DMS53 treated with DMSO at 0.1 percent for 48 hours (cell line): ENCODE data around the gene CHI3L2.

Experiments used
- DNase-seq: peaks from one replicate; lab custom pipeline; 2025; ENCODE audit not compliant: unreplicated experiment; lab: John Stamatoyannopoulos, UW

CHI3L2 gene

GRCh38 chr1:111227434-111227833, at the start of gene CHI3L2:
Gene CHI3L2 (plus strand): TSS chr1:111227713. CDS start chr1:111227730, 17 bp downstream.
- DNase-seq: no peak

DNA sequence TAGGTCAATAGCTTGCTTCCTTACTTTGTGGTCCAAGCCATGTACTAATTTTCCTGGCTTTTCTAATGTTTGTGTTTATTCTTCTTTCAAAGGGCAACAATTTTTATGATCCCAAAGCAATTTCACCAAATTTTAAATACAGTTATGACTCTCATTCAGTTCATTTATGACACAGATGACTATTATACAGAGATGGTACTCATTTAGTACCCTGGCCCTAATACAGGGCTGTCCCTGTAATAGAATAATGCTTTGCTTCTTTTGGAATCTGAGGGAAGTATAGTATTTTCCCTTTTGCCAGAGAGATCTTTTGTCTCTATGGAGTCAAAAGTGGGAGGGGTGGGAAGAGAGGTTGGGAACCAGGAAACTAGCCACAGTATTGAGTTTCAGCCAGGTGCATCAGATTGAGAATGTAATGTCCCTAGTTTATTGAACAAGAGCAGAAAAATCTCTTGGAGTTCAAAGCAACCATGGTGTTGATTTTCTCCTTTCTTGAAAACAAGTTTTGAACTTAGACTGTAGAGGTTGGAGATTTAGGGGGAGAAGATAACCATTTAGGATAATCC, 47.5 kb upstream of the CHI3L2 start:
- peak; percentile 77 for DNase-seq

DNA sequence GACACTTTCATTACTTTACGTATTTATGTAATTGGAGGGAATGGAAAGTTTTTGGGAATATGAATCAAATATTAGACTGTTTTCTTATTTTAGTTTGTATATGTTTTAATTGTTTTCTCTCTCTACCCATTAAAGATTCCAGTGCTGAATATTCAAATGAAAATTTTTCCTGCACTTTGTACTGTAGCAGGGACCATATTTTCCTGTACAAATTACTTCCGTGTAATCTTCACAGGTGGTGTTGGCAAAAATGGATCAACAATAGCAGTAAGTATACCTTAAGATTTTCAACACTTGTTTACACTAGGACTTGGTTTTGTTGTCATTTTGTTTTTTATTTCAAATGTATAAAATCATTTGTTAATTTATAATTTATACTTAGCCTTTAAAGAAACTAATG, 45.5 kb upstream of the CHI3L2 start:
- DNase-seq: no peak

- no peak for DNase-seq
These were observed 44.0 kb upstream of the CHI3L2 start for GRCh38 chr1:111183308-111184069.

DNA sequence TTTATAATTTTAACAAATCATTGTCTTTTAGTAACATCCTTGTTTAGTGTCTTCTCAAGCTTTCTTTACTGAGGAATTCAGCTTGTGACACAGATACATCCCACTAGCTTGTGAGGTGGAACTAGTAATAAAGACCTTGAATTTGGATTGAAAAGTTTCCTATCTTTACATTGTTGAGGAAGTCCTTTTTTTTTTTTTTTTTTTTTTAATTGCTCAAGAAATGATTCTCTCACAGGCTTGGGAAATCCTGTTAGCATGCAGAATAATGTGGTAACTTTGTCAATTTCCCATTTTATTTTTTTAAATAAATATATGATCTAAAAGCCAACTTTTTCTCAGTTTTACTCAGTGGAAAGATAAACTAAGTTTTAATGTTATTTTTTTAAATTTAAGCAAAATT, 42.9 kb upstream of the CHI3L2 start:
- no peak for DNase-seq

GRCh38 chr1:111190931-111191451, 36.5 kb upstream of the CHI3L2 start:
- DNase-seq: no peak

DNA sequence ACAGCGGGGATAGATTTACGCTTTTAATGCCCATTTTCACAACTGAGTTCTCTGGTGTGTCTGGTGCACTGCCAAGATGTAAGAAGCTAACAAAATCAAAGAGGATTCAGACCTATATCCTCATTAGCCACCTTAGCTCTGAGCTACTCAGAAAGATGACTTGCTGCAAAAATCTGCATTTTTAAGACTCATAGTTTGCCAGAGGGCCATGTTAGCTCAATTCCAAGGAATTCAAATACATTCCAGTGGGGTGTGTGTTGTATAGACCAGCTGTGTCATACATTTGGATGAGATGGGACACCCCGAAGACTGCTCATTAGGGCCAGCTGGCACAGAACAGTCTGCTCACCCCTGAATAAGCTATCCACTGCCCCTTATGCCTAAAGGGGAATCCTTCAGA, 36.0 kb upstream of the CHI3L2 start:
- no peak for DNase-seq

GRCh38 chr1:111192074-111192473, 35.4 kb upstream of the CHI3L2 start:
- DNase-seq: no peak

DNA sequence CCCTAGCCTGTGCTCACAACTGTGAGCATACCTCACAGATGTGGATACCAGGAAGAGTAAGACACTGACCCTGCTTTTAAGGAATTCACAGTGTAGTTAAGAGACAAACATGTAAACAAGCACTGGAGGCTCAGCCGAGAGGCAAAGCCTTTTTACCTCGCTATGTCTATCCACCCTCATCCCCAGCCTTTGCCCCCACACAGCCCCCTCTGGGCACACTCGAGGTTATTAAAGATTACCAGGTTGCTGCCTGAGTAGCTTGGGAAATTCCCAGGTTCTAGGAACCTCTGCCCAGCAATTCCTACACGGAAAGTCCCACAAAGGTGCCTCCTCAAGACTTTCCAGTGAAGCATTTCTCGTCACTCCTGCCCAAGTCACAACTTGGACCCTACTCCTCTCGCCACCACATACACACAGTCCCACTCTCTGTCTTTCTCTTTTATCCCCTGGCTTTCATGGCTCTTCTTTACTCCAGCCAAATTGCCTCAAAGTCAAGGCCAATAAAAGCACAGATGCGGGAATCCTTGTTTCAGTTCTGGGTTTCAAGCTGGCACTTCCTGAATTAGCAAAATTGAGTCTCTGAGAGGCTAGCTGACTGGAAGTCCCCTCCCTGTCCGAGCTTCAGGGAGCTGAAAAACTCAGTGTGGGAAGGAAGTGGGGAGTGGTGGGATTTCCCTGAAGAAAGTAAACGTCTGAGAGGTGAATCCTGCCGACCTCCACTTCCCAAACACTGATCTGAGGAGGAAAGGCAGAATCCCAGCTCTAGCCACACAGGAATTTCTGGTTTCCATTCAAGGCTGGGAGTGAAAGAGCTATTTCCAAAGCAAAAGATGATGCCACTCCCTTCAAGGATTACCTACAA, 34.6 kb upstream of the CHI3L2 start:
- DNase-seq: no peak

GRCh38 chr1:111193712-111194480, 33.6 kb upstream of the CHI3L2 start:
- DNase-seq: no peak

DNA sequence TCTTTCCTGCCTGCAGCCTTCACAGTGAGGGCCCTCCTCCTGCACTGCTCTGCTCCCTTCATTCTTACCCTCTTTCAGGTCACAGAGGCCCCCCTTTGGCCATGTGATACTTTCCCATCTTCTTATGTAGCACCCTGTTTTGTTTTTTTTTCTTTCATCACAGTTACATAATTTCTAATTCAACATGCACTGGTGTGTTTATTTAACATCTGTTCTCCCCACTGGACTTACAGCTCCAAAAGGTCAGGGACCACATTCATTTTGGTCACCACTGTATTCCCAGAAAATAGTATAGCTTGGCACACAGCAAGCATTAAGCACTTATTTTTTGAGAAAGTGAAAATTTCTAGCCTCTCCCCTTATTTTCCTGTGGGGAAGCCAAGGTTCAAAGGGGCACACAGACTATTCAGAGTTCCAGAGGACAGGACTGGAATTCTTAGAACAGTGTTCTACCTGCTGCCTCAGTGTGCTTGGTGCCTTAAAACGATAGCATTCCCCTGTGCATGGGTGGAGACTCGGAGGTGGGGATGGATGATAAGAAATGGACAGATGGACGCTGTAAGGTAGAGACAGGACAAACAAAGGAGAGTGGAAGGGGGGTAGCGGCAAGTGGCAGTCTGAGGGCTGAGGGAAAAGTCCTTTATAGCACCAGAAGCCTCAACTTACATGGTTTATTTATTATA, 32.4 kb upstream of the CHI3L2 start:
- DNase-seq: no peak

GRCh38 chr1:111196213-111196612, 31.3 kb upstream of the CHI3L2 start:
- DNase-seq: no peak

GRCh38 chr1:111197598-111198284, 29.8 kb upstream of the CHI3L2 start:
- DNase-seq: no peak

- DNase-seq: no peak
These were observed 28.7 kb upstream of the CHI3L2 start for GRCh38 chr1:111198836-111199235.

DNA sequence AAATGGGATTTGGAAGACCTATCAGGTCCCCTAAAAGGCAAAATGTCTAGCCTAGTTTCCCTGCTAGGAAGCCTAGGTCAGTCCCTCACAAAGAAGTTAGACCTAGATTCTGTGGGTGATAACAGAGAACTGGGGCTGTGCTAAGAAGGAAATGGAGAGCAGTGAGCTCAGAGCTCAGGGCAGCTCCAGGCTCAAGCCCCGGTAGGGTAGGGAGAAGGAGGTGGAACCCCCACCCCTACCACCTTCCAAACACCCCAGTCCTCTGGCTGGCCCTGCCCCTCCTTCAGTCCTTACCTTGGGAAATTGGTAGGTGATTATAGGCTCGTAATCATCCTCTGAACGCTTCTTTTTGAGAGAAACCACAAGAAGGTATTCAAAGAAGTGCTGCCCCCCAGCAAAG, 28.2 kb upstream of the CHI3L2 start:
- DNase-seq: no peak

DNA sequence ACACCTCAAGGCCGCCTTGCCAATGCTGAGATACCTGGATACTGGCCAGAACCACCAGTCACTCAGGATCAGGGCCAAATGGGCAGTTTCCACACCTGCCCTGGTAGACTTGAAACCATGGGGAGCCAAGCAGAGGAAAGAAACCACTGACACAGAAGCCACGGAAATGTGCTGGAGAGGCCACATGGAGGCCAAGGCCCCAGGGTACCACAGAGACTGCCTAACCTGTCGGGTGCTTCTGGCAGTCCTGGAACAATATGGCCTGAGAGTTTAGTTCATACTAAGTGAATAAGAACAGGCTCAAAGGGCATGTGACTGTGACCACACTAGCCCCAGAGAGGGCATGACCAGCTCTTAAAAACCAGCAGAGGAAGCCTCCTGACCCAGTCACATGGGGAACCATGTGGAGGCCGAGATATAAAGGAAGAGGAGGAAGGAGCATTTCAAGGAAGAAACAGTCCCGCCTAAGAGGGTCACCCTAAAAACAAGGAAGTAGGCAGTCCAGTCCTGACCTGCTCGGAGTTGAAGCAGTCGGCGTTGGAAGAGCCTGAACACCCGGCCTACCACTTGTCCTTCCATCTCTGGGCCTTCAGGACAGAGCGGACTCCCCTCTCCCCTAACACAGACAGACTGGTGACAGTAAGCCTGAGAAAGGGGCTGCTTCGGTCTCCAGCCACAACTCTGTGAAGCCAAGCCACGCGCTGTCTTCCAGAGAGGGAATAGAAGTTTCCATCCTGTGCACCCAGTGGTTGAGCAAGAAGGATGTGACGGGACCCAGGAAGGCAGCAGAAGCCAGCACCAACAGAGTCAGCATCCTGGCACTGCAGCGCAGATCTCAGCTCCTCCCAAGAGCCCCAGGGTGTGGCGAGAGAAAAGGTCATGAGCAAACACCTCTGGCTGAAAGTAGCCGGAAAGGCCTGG, 27.4 kb upstream of the CHI3L2 start, which contains the start of gene DENND2D:
Gene DENND2D, minus strand, starts transcription at position 766 of the 921 bp plus-strand sequence. Its CDS starts 187 bp downstream, at position 579.
- no peak for DNase-seq

DNA sequence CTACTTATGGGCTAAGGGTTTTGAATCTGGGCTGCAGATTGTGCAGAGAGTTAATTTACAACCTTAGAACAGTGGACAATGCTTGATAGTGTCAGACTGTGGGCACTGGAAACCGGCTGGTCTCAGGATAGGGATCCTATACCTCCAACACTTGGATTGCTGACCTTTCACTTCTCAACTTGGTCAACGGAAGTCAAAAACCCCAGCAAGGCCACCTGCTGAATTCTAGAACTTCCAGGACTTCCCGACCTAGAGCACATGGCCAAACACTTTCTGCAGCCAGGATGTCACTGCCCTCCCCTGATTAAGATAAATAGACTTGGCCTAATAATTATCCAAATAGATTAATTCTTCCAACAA, 26.7 kb upstream of the CHI3L2 start:
- no peak for DNase-seq

DNA sequence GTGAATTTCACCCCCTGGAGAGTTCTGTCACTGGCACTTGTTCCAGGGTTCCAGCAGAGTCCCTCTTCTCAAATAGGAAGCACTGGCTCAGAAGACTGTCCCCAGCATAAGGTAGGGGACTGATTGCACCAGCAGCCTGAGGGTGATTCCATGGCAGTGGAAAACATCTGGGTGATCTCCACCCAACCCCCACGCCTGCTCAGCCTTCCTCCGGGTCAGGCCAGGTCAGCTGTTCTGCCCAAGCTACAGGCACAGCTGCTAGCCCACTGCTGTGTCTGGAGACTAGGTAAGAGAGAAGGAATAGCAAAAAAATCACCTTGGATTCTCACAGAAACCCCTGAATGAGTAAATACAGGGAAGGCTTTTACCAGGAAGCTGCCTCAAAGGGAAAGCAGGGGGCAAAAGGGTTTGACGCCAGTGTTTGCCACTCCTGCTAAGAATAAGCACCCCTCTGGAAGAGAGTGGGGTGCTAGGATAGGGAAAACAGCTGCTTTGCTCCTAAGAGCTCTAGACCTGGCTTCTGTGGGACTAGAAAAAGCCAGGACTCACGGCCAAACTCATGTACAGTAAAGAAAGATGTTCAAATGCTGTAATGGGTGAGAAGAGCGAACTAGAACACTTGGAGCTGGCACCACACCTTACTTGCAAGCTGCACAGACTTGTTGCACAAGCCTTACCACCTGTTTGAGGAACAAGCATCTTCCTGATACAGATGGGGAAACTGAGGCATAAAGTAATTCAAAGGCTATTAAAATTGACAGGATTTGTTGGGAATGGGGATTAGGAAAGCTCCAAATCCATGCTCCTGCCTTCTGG, 26.0 kb upstream of the CHI3L2 start:
- DNase-seq: no peak
